ENCODE measurements around the gene FRMPD1. TPM values are rescaled to one million over a fixed set of nuclear protein-coding genes. Genes with fewer than 3 reads are reported as not detected.

FRMPD1 gene
- total and polyA plus RNA-seq, 2 of the 4 experiments (the other 2 are of a cell fraction): not detected

DNA sequence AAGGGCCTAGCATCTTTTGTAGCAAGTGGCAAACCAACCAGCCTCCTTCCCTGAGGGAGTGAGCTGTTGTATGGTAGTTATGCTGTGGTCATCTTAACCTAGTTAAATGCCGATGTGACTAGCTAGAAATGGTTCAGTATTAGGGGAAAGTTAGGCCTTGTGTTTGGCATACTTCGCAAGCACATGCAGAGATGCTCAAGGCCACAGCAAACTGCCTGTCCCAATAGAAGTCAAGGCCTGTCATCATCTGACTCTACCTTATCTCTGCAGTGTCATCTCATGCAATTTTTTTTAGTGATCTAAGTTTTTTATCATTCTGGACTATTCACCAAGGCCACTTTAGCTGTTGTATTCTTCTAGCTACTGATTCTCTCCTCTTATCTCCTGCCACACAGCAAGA, 139.3 kb downstream of the FRMPD1 start:
- dilution Hi-C loops (cut with HindIII; ENCODE audit: low sequenced_read_pairs, unreplicated experiment): no loop called here
- H2BK15ac ChIP-seq (ENCODE audit: low read depth, low read length): no peak overlapping the region
- H3K4me3 ChIP-seq (ENCODE audit: insufficient read depth, low read depth, low read length): no peak overlapping the region
- no peak overlapping the region for H4K8ac ChIP-seq (ENCODE audit: low read depth in 2 of 2, low read length in 2 of 2)
- intact Hi-C loops (cut with micrococcal nuclease): no loop called here
- no peak overlapping the region for H3K9ac ChIP-seq (ENCODE audit: low read depth, low read length)
- DNase-seq: no peak
- no peak overlapping the region for H4K91ac ChIP-seq (ENCODE audit: insufficient read depth, low read depth, low read length)
- no CpG with 5 or more reads among the region's 2 CpGs for WGBS, 2 experiments (ENCODE audit: extremely low coverage in 2 of 2, insufficient read length in 1 of 2)
- no peak for ATAC-seq (ENCODE audit: low read depth)
- H3K4me2 ChIP-seq (ENCODE audit: low read depth, low read length): no peak overlapping the region
- TF ChIP-seq BHLHE40 (IDR thresholded peaks at IDR 0.05; ENCODE audit: low read depth, low read length): no peak
- no peak for TF ChIP-seq MXI1 (IDR thresholded peaks at IDR 0.05; ENCODE audit: borderline replicate concordance, low read depth, low read length)
- TF ChIP-seq, protein P1, sequence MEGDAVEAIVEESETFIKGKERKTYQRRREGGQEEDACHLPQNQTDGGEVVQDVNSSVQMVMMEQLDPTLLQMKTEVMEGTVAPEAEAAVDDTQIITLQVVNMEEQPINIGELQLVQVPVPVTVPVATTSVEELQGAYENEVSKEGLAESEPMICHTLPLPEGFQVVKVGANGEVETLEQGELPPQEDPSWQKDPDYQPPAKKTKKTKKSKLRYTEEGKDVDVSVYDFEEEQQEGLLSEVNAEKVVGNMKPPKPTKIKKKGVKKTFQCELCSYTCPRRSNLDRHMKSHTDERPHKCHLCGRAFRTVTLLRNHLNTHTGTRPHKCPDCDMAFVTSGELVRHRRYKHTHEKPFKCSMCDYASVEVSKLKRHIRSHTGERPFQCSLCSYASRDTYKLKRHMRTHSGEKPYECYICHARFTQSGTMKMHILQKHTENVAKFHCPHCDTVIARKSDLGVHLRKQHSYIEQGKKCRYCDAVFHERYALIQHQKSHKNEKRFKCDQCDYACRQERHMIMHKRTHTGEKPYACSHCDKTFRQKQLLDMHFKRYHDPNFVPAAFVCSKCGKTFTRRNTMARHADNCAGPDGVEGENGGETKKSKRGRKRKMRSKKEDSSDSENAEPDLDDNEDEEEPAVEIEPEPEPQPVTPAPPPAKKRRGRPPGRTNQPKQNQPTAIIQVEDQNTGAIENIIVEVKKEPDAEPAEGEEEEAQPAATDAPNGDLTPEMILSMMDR (conservative IDR thresholded peaks at IDR 0.05; ENCODE audit: low read depth, low read length): no peak
- TF ChIP-seq MAZ (IDR thresholded peaks at IDR 0.05; ENCODE audit: borderline replicate concordance, low read depth, low read length): no peak
- TF ChIP-seq CHD1 (IDR thresholded peaks at IDR 0.05; ENCODE audit: low read depth, low read length): no peak
- no peak for TF ChIP-seq FOS (IDR thresholded peaks at IDR 0.05; ENCODE audit: low read depth, low read length)
- no peak for TF ChIP-seq RCOR1 (IDR thresholded peaks at IDR 0.05; ENCODE audit: insufficient replicate concordance, low read length)
- no peak for TF ChIP-seq RFX5 (IDR thresholded peaks at IDR 0.05; ENCODE audit: low read depth, low read length)
- no peak for TF ChIP-seq POLR2A (IDR thresholded peaks at IDR 0.05; ENCODE audit: low read depth, low read length)
- TF ChIP-seq MAFK (IDR thresholded peaks at IDR 0.05; ENCODE audit: low read depth, low read length): no peak
- TF ChIP-seq USF2 (IDR thresholded peaks at IDR 0.05; ENCODE audit: low read depth, low read length): no peak
- no peak for TF ChIP-seq RAD21 (IDR thresholded peaks at IDR 0.05; ENCODE audit: low read length)
- no peak overlapping the region for H3K23ac ChIP-seq (ENCODE audit: low read depth, low read length)
- H3K27ac ChIP-seq (ENCODE audit: insufficient read depth, low read length): no peak overlapping the region
- 0 out of 2 replicates have a peak, but pooled peaks cover 2% of the 10 kb centered on the region for H3K4me1 ChIP-seq (ENCODE audit: control insufficient read depth, insufficient read depth, low read length)
- no peak overlapping the region for H2AK5ac ChIP-seq (ENCODE audit: low read depth, low read length)
- H3K4ac ChIP-seq (ENCODE audit: low read depth, low read length): no peak overlapping the region
- H3K9me1 ChIP-seq (ENCODE audit: insufficient read depth, low read length): peaks cover 6% of the 10 kb centered on the region; the same call in 1 of the 2 replicates
- H4K20me1 ChIP-seq (ENCODE audit: insufficient read depth, low read length): no peaks in the 10 kb centered on the region
- no peak overlapping the region for H2BK5ac ChIP-seq (ENCODE audit: low read depth, low read length, poor library complexity, severe bottlenecking)
- no peak overlapping the region for H2AFZ ChIP-seq (replicated peaks; ENCODE audit: low read length, poor library complexity)
- H4K5ac ChIP-seq (ENCODE audit: low read depth, low read length): no peak overlapping the region
- H3K14ac ChIP-seq (replicated peaks; ENCODE audit: low read depth, low read length): no peak overlapping the region
- H3K18ac ChIP-seq (ENCODE audit: low read depth, low read length): no peak overlapping the region
- peaks cover 0 to 8% of the 10 kb centered on the region in 2 experiments; a peak in 1 of 4 replicates for H3K79me1 ChIP-seq (ENCODE audit: low read depth in 1 of 2, low read length in 2 of 2)
- H2AK9ac ChIP-seq (replicated peaks; ENCODE audit: low read depth, low read length, poor library complexity): no peak overlapping the region
- no peak overlapping the region for H3K56ac ChIP-seq (ENCODE audit: extremely low read depth, insufficient read depth, low read length)
- no peaks in the 10 kb centered on the region for H3K9me3 ChIP-seq (ENCODE audit: control insufficient read depth, insufficient read depth, low read length)
- POLR2A ChIA-PET (ENCODE audit: unreplicated experiment): no interaction called here
- H3K27me3 ChIP-seq (ENCODE audit: control insufficient read depth, insufficient read depth, low read length): no peaks in the 10 kb centered on the region
- H2BK120ac ChIP-seq (ENCODE audit: low read depth, low read length): no peak overlapping the region
- in situ Hi-C loops (cut with MboI; ENCODE audit: low sequenced_read_pairs): no loop called here
- no peaks in the 10 kb centered on the region for H3K36me3 ChIP-seq (ENCODE audit: control insufficient read depth, insufficient read depth, low read length)
- BruUV-seq (replicated peaks): no TSS peak
- H2BK20ac ChIP-seq (ENCODE audit: low read depth, low read length): no peak overlapping the region
- CTCF ChIA-PET: no interaction called here

All from IMR-90 (cell line).